ENCODE measurements around the gene CSE1L. TPM values are rescaled to one million over a fixed set of nuclear protein-coding genes. Genes with fewer than 3 reads are reported as not detected.
"Not testable (repeated sequence)": the region's sequence is repeated elsewhere in the genome, so short reads cannot be mapped to it uniquely, and the experiment has no call there.

CSE1L gene
- total and polyA plus RNA-seq, 7 donors = 37.2 to 75.7 (median 51.7) TPM

- peak; percentile 56 for TF ChIP-seq CTCF (IDR thresholded peaks at IDR 0.05)
- H3K4me1 ChIP-seq = no peaks in the 10 kb centered on the region
- H3K9me3 ChIP-seq = no peaks in the 10 kb centered on the region
- H3K27ac ChIP-seq = no peak overlapping the region
- intact Hi-C loops (cut with DNase I) = loop anchor here (1.0 to 2.0 kb wide), 2 partner anchors 84 kb away; no protein-coding TSS in a partner anchor
- no peak overlapping the region for H3K4me3 ChIP-seq
- peaks cover 0 to 60% of the 10 kb centered on the region in 2 donors for H3K36me3 ChIP-seq (ENCODE audit: insufficient read depth in 1 of 2, low read depth in 1 of 2)
- ATAC-seq (peak; percentile 59 to 87 (median 70)), DNase-seq (no peak)
- WGBS, 3 donors = 35 to 44% (median 38%) methylated on average over 5 of the region's 5 CpGs
- no peaks in the 10 kb centered on the region for H3K27me3 ChIP-seq (ENCODE audit: insufficient read depth in 3 of 3, low read length in 2 of 3)
Measured at GRCh38 chr20:49132995-49133478, 86.9 kb downstream of the CSE1L start.

GRCh38 chr20:49133571-49133970 lies 87.5 kb downstream of the CSE1L start:
- no peak for TF ChIP-seq CTCF (IDR thresholded peaks at IDR 0.05)
- DNase-seq (no peak), ATAC-seq (peak in 2 of 4 donors; percentile 17 to 25)
- Histone ChIP-seq H3K9me3 (no peaks in the 10 kb centered on the region), H3K27ac (no peak overlapping the region), H3K4me3 (no peak overlapping the region), H3K36me3 (ENCODE audit: insufficient read depth in 1 of 2, low read depth in 1 of 2) (peaks cover 0 to 57% of the 10 kb centered on the region in 2 donors), H3K27me3 (ENCODE audit: insufficient read depth in 3 of 3, low read length in 2 of 3) (no peaks in the 10 kb centered on the region), H3K4me1 (no peaks in the 10 kb centered on the region)
- WGBS, 3 donors = 80 to 92% (median 81%) methylated on average over 3 of the region's 3 CpGs
- intact Hi-C loops (cut with DNase I) = loop anchor here (1.0 to 2.0 kb wide), 2 partner anchors 83 to 84 kb away; no protein-coding TSS in a partner anchor

GRCh38 chr20:49134797-49135196 lies 88.7 kb downstream of the CSE1L start:
- H3K27me3 ChIP-seq (ENCODE audit: insufficient read depth in 3 of 3, low read length in 2 of 3); H3K9me3 ChIP-seq; intact Hi-C loops (cut with DNase I); H3K27ac ChIP-seq; H3K4me3 ChIP-seq; ATAC-seq; H3K4me1 ChIP-seq; DNase-seq: not testable (repeated sequence)
- WGBS, 3 donors = 84 to 90% (median 89%) methylated on average over 8 of the region's 8 CpGs
- peaks cover 0 to 66% of the 10 kb centered on the region in 2 donors for H3K36me3 ChIP-seq (ENCODE audit: insufficient read depth in 1 of 2, low read depth in 1 of 2)

GRCh38 chr20:49136817-49137571 lies 90.9 kb downstream of the CSE1L start:
- ATAC-seq = no peak
- H3K4me1 ChIP-seq = peaks cover 3% of the 10 kb centered on the region
- intact Hi-C loops (cut with DNase I) = no loop called here
- no peak for DNase-seq
- H3K27me3 ChIP-seq (ENCODE audit: insufficient read depth in 3 of 3, low read length in 2 of 3) = no peaks in the 10 kb centered on the region
- no peak overlapping the region for H3K4me3 ChIP-seq
- H3K9me3 ChIP-seq = no peaks in the 10 kb centered on the region
- no peak overlapping the region for H3K27ac ChIP-seq
- peaks cover 0 to 55% of the 10 kb centered on the region in 2 donors for H3K36me3 ChIP-seq (ENCODE audit: insufficient read depth in 1 of 2, low read depth in 1 of 2)
- WGBS, 3 donors = 92 to 95% (median 93%) methylated on average over 15 of the region's 15 CpGs
- TF ChIP-seq CTCF (IDR thresholded peaks at IDR 0.05) = no peak

GRCh38 chr20:49138431-49138830 lies 92.3 kb downstream of the CSE1L start:
- intact Hi-C loops (cut with DNase I) = no loop called here
- DNase-seq = no peak
- ATAC-seq = no peak
- H3K36me3 ChIP-seq (ENCODE audit: insufficient read depth in 1 of 2, low read depth in 1 of 2) = peaks cover 0 to 53% of the 10 kb centered on the region in 2 donors
- no peaks in the 10 kb centered on the region for H3K27me3 ChIP-seq (ENCODE audit: insufficient read depth in 3 of 3, low read length in 2 of 3)
- no peak for TF ChIP-seq CTCF (IDR thresholded peaks at IDR 0.05)
- peaks cover 3% of the 10 kb centered on the region for H3K4me1 ChIP-seq
- no peak overlapping the region for H3K4me3 ChIP-seq
- H3K27ac ChIP-seq = no peak overlapping the region
- H3K9me3 ChIP-seq = no peaks in the 10 kb centered on the region
